Kidney (tissue), 14 donors: Measurements from ENCODE around the gene SMCHD1. TPM values are rescaled to one million over a fixed set of nuclear protein-coding genes. Genes with fewer than 3 reads are reported as not detected.

ENCODE experiments used
- DNase-seq, 5 donors: peaks; one replicate each; pipeline ENCODE4 v3.0.0-alpha.2; 2013 to 2020
- FAIRE-seq: peaks from 2 replicates; lab custom pipeline; 2012; peaks lifted over from hg19 to GRCh38; lab: Jason Lieb, UNC
- H3K27ac ChIP-seq, 2 donors: one replicate each; pipeline ENCODE4 v1.7.0; 2013; ENCODE audit warnings: low read depth in 2 of 2, low read length in 2 of 2, inconsistent platforms in 1 of 2
- H3K27me3 ChIP-seq: one replicate; pipeline ENCODE4 v1.7.1; 2013; ENCODE audit warnings: low read length, inconsistent platforms; ENCODE audit not compliant: control insufficient read depth, insufficient read depth
- H3K36me3 ChIP-seq, 3 donors: one replicate each; pipeline versions ENCODE4 v1.7.0 to v1.7.1; 2013; ENCODE audit warnings: low read length in 3 of 3, control low read depth in 1 of 3, inconsistent platforms in 1 of 3; ENCODE audit not compliant: insufficient read depth in 3 of 3, control insufficient read depth in 2 of 3
- H3K4me1 ChIP-seq, 3 donors: one replicate each; pipeline versions ENCODE4 v1.7.0 to v1.7.1; 2013; ENCODE audit warnings: low read length in 3 of 3, inconsistent platforms in 1 of 3, low read depth in 1 of 3; ENCODE audit not compliant: control insufficient read depth in 2 of 3, insufficient read depth in 2 of 3
- H3K4me3 ChIP-seq, 3 donors: one replicate each; pipeline versions ENCODE4 v1.7.0 to v1.8.1; 2013; ENCODE audit warnings: low read length in 3 of 3, control low read depth in 1 of 3, inconsistent platforms in 1 of 3
- H3K9ac ChIP-seq, 3 donors: one replicate each; pipeline versions ENCODE4 v1.7.0 to v1.7.1; 2013; ENCODE audit warnings: low read length in 3 of 3, control low read depth in 1 of 3, inconsistent platforms in 1 of 3
- H3K9me3 ChIP-seq, 3 donors: one replicate each; pipeline versions ENCODE4 v1.7.0 to v1.7.1; 2013; ENCODE audit warnings: low read length in 3 of 3, control low read depth in 1 of 3, inconsistent platforms in 1 of 3; ENCODE audit not compliant: control insufficient read depth in 2 of 3, insufficient read depth in 1 of 3
- intact Hi-C: fragments of 100-400 bp; cut with DNase I; formaldehyde crosslinking; loops from one replicate; pipeline ENCODE4 v1.11.1; 2022
- polyA plus RNA-seq: library from polyadenylated mRNA; stranded (reverse); fragments of 350-450 nt; fragmentation: Illumina TruSeq; extraction: RNeasy Lipid Tissue Mini Kit (QIAGEN cat#74804); gene quantifications from one replicate; pipeline ENCODE4 v1.2.3, GENCODE V29; 2014; ENCODE audit warnings: low read depth, low replicate concordance; ENCODE audit not compliant: insufficient read depth
- total RNA-seq: library from RNA; stranded (reverse); fragmentation: NEBNext Ultra II Directional; extraction: Animal tissue kit (Norgen Biotek cat#: 25700); gene quantifications from one replicate; pipeline ENCODE4 v1.2.1, GENCODE V29; 2021
- TF ChIP-seq, protein P1 (sequence below): IDR thresholded peaks from 3 replicates; pipeline ENCODE4 v1.5.1; 2012; ENCODE audit warnings: mild to moderate bottlenecking, moderate library complexity, borderline replicate concordance; ENCODE audit not compliant: insufficient read depth; ENCODE audit errors: extremely low read depth
- donor health status: control.
- donor health status: control.
- donor health status: control.
- donor health status: control.
- donor health status: control.
- donor health status: DM: yes; HTN: yes; CAD: no.
- donor health status: Normal renal cell carcinoma (clear cell type).

The SMCHD1 gene
- total and polyA plus RNA-seq, 2 donors from 2014 or later: 5.2 to 59.0 TPM

DNA sequence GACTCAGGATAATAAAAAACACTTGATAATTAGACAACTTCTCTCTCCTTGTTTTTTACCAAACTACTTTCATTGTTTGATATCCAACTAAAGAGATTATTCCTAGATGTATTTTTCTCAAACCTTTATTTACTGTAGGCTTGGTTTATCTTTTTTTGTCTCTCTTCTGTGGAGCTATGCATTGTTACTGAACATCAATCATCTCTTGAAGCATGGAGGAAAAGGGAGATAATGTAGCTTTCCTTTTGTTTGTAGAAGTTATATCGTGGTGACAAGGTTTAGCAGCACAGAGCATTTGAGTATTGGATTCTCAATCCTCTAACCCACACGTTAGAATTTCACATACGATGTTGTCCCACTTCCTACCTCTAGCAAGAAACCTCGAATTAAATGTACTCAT lies 41.7 kb downstream of the SMCHD1 start:
- Histone ChIP-seq H3K27me3 (no peaks in the 10 kb centered on the region), H3K27ac (no peak overlapping the region), H3K4me1 (no peaks in the 10 kb centered on the region), H3K4me3 (no peak overlapping the region), H3K9ac (no peak overlapping the region), H3K36me3 (peaks cover 8 to 31% (median 12%) of the 10 kb centered on the region in 3 donors), H3K9me3 (no peaks in the 10 kb centered on the region)
- TF ChIP-seq, protein P1, sequence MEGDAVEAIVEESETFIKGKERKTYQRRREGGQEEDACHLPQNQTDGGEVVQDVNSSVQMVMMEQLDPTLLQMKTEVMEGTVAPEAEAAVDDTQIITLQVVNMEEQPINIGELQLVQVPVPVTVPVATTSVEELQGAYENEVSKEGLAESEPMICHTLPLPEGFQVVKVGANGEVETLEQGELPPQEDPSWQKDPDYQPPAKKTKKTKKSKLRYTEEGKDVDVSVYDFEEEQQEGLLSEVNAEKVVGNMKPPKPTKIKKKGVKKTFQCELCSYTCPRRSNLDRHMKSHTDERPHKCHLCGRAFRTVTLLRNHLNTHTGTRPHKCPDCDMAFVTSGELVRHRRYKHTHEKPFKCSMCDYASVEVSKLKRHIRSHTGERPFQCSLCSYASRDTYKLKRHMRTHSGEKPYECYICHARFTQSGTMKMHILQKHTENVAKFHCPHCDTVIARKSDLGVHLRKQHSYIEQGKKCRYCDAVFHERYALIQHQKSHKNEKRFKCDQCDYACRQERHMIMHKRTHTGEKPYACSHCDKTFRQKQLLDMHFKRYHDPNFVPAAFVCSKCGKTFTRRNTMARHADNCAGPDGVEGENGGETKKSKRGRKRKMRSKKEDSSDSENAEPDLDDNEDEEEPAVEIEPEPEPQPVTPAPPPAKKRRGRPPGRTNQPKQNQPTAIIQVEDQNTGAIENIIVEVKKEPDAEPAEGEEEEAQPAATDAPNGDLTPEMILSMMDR: no peak
- FAIRE-seq (no peak), DNase-seq (no peak)
- intact Hi-C loops: no loop called here

DNA sequence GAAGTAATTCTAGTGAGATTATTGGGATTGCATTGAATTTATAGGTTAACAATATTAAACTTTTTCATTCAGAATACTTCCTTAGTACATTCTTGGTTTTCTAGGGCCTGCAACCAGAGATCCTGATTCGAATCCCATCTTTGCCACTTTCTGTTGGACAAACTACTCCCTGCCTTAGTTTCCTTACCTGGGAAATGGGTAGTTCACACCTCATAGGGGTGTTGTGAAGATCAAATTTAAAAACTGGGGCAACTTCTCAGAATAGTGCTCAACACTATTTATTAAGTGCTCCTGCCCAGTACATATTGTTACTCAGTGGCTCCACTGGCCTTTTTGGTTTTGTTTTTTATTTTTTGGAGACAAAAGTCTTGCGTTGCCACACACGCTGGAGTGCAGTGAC lies 43.5 kb downstream of the SMCHD1 start:
- H3K4me1 ChIP-seq: no peaks in the 10 kb centered on the region
- no peaks in the 10 kb centered on the region for H3K27me3 ChIP-seq
- no peak overlapping the region for H3K27ac ChIP-seq
- intact Hi-C loops: no loop called here
- TF ChIP-seq, protein P1: no peak
- peaks cover 5 to 27% (median 12%) of the 10 kb centered on the region in 3 donors for H3K36me3 ChIP-seq
- H3K9ac ChIP-seq: no peak overlapping the region
- H3K4me3 ChIP-seq: no peak overlapping the region
- no peak for DNase-seq
- H3K9me3 ChIP-seq: no peaks in the 10 kb centered on the region
- FAIRE-seq: no peak

DNA sequence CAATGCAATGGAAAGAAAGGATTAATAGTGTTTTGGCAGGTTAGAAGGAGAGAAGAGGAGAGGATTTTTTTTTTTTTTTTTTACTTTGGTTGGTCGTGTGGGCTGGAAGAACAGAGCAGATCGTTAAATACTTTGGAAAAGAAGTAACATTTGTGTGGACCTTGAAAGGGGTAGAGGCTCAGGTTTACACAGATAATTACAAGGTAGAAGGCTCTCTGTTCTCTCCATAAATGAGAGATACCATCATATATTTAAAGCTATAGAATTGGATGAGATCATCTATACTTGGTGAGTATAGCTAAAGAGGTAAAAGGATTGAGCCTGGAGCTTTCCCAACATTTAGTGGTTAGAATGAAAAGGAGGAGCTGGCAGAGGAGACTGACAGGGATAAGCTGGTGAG lies 49.0 kb downstream of the SMCHD1 start:
- TF ChIP-seq, protein P1: no peak
- Histone ChIP-seq H3K36me3 (peaks cover 5 to 11% (median 10%) of the 10 kb centered on the region in 3 donors), H3K27me3 (no peaks in the 10 kb centered on the region), H3K27ac (no peak overlapping the region), H3K4me1 (no peaks in the 10 kb centered on the region), H3K4me3 (no peak overlapping the region), H3K9me3 (no peaks in the 10 kb centered on the region), H3K9ac (no peak overlapping the region)
- FAIRE-seq (no peak), DNase-seq (no peak)
- intact Hi-C loops: no loop called here

GRCh38 chr18:2706903-2707302 lies 51.4 kb downstream of the SMCHD1 start:
- Histone ChIP-seq H3K36me3 (peaks cover 0 to 8% (median 5%) of the 10 kb centered on the region in 3 donors), H3K27ac (no peak overlapping the region), H3K4me1 (no peaks in the 10 kb centered on the region)

More at GRCh38 chr18:2706903-2707302, 51.4 kb downstream of the SMCHD1 start:
- Histone ChIP-seq H3K4me3 (no peak overlapping the region), H3K9ac (no peak overlapping the region), H3K9me3 (no peaks in the 10 kb centered on the region), H3K27me3 (no peaks in the 10 kb centered on the region)
- no peak for FAIRE-seq
- no peak for DNase-seq
- TF ChIP-seq, protein P1: no peak
- intact Hi-C loops: no loop called here
